T47D (cell line): ENCODE data around the gene SLAMF6.
A peak's percentile ranks its signal among the peaks of the same experiment; 100 is the strongest.

ENCODE experiments used
- DNase-seq, 2 experiments: peaks; one replicate each; pipeline versions ENCODE4 v3.0.0 to v3.0.0-alpha.2; 2011 to 2012; ENCODE audit warnings: low read depth in 1 of 2, low spot score in 1 of 2
- JUND ChIP-seq: IDR thresholded peaks from 2 replicates; pipeline ENCODE4 v1.6.1; 2012; ENCODE audit warnings: low read depth
- in situ Hi-C: cut with HindIII; loops from 2 replicates; pipeline ENCODE4 v1.10.0; 2016; ENCODE audit warnings: low sequenced_read_pairs, low pct_unique_long_range_greater_than_20kb

SLAMF6 gene

GRCh38 chr1:160438935-160439334 lies 84.1 kb downstream of the SLAMF6 start:
- no peak for DNase-seq
- in situ Hi-C loops = no loop called here
- TF ChIP-seq JUND = no peak

GRCh38 chr1:160438317-160438918 lies 84.6 kb downstream of the SLAMF6 start:
- in situ Hi-C loops = no loop called here
- TF ChIP-seq JUND = no peak
- no peak for DNase-seq

DNA sequence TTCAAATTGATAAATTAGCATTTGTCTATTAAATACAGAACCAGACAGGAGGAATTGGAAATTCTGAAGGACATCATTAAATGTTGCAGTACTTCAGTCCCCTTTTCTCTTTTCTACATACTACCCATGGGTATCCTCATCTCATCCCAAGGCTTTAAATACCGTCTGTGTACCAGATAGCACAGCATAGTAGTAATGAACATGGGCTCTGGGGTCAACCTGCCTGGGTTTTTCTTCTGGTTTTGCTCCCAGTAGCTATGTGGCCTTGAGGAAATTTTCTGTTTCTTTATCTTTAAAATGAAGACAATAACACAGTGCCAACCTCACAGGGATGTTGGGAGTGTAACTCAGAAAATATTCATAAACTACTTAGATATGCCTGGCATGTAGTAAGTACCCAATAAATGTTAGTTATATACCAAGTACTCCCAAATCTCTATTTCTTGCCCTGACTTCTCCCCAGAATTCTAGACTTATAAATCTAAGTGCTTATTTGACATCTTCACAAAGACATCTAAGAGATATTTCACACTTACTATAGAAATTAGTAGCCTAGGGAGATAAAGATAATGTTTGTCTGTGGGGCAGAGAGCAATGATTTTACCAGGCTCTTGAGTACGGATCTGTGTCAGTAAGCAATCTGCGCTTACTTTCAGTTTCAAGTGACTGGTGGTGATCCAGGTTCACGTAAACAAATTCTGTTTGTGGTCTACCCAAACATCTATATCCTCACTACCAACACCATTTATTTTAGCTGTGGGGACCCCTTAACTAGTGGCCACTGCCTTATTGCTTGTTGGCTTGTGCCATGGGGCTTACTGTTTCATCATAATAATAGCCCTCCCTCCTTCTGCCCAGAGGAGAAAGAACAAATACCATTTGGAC lies 85.4 kb downstream of the SLAMF6 start:
- peak in 1 of 2 experiments; percentile 16 for DNase-seq
- in situ Hi-C loops = no loop called here
- TF ChIP-seq JUND = no peak

GRCh38 chr1:160436966-160437365 lies 86.1 kb downstream of the SLAMF6 start:
- DNase-seq = no peak
- in situ Hi-C loops = no loop called here
- TF ChIP-seq JUND = no peak
